Tibial nerve (tissue), 3 donors: ENCODE data around the gene INTS11.

Experiments
- CTCF ChIP-seq, 5 experiments: fragments of 200-600 bp in 3 of 5; fragments of 450-650 bp in 2 of 5; sonication (generic) in 3 of 5; IDR thresholded peaks; one replicate each; pipeline ENCODE4 v1.5.1; 2016 to 2019; ENCODE audit warnings: antibody characterized with exemption in 5 of 5, mild to moderate bottlenecking in 3 of 5, moderate library complexity in 2 of 5
- POLR2A ChIP-seq, 2 donors: fragments of 450-650 bp; IDR thresholded peaks; one replicate each; pipeline ENCODE4 v1.6.1; 2017; ENCODE audit warnings: antibody characterized with exemption in 2 of 2, mild to moderate bottlenecking in 2 of 2, moderate library complexity in 2 of 2

- TF ChIP-seq CTCF (IDR thresholded peaks at IDR 0.05) (peak; percentile 44 to 84 (median 54)), POLR2A (IDR thresholded peaks at IDR 0.05) (peak; percentile 6 to 63)
Measured at GRCh38 chr1:1349256-1350012, 25.0 kb upstream of the INTS11 start, which contains the start of gene DVL1.
